ENCODE measurements around the gene ISCA1.

- TF ChIP-seq POLR2AphosphoS5 (IDR thresholded peaks at IDR 0.05; ENCODE audit: low read depth, low read length), result no peak
- no peak for TF ChIP-seq POLR2A (IDR thresholded peaks at IDR 0.05; ENCODE audit: low read depth, low read length)
- TF ChIP-seq PAX5 (IDR thresholded peaks at IDR 0.05; ENCODE audit: insufficient read depth, low read length, severe bottlenecking), result no peak
- TF ChIP-seq TAF1 (IDR thresholded peaks at IDR 0.05; ENCODE audit: low read depth, low read length), result no peak
Measured at GRCh38 chr9:86281593-86282076, 703 bp downstream of the ISCA1 start.
